ENCODE data around the gene ACSL1. TPM values are rescaled to one million over a fixed set of nuclear protein-coding genes. Genes with fewer than 3 reads are reported as not detected.

ACSL1 gene
- total RNA-seq, 1 experiment from 2014 or later = 12.5 TPM

DNA sequence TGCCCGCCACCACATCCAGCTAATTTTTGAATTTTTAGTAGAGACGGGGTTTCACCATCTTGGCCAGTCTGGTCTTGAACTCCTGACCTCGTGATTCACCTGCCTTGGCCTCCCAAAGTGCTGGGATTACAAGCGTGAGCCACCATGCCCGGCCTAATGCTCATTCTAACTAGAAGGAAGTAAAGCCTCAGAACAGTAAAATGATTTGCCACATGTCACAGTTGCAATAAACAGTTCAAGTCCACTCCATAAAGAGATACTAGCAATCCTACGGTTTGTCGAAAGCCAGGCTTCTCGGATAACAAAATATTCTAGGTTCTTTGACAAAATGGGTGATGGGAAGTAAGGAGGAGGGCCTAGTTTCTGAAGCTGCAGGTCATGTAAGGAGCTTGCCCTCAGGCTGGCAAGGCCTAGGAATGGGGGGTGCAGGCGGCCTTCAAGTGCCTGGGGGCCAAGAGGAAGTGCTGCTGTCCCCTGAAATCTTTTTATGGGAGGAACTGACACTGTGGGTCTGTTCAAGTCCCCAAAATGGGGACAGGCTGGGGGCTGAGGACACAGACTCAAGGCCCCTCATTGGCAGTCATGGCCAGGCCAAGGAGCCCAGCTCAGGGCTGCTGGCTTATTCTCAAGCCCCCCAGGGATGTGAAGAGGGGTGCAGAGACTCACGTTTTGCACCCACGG, 31.8 kb upstream of the ACSL1 start:
- no peak overlapping the region for H2AFZ ChIP-seq (ENCODE audit: low read depth, low read length, poor library complexity, severe bottlenecking)
- H3K4me1 ChIP-seq (ENCODE audit: control insufficient read depth in 1 of 2, insufficient read depth in 2 of 2, low read length in 2 of 2) = no peaks in the 10 kb centered on the region; a peak in 1 of 4 replicates
- H3K9me3 ChIP-seq (ENCODE audit: control insufficient read depth in 1 of 2, insufficient read depth in 1 of 2, low read depth in 1 of 2, low read length in 2 of 2) = no peaks in the 10 kb centered on the region
- CTCF ChIA-PET = no interaction called here
- intact Hi-C loops (cut with micrococcal nuclease) = no loop called here
- 0 out of 2 replicates have a peak, but pooled peaks cover 3% of the 10 kb centered on the region for H3K27me3 ChIP-seq (ENCODE audit: insufficient read depth, low read length)
- no peaks in the 10 kb centered on the region for H3K79me2 ChIP-seq (ENCODE audit: insufficient read depth, low read length)
- POLR2A ChIA-PET = no interaction called here
- DNase-seq (ENCODE audit: low read depth, low spot score) (no peak), ATAC-seq (no peak)
- RAD21 ChIA-PET (ENCODE audit: low non-redundant PET in 1 of 2, low total read pairs in 2 of 2, uncharacterized antibody in 2 of 2, unreplicated experiment in 2 of 2) = no interaction called here
- no peaks in the 10 kb centered on the region for H3K9me2 ChIP-seq (ENCODE audit: insufficient read depth)
- no peaks in the 10 kb centered on the region for H3K36me3 ChIP-seq (ENCODE audit: control insufficient read depth in 1 of 2, insufficient read depth in 2 of 2, low read length in 2 of 2)
- no peaks in the 10 kb centered on the region for H4K20me1 ChIP-seq (ENCODE audit: insufficient read depth)
- no TSS peak for BruUV-seq (replicated peaks)
- H3K9ac ChIP-seq (ENCODE audit: low read length) = no peak overlapping the region
- TF ChIP-seq TCF7L2 (IDR thresholded peaks at IDR 0.05; ENCODE audit: borderline replicate concordance, extremely low read depth, insufficient read depth, insufficient read length) = no peak
- H3K27ac ChIP-seq (ENCODE audit: low read depth, low read length) = no peak overlapping the region
- H3K4me3 ChIP-seq (replicated peaks in 1 of 2; ENCODE audit: low read depth in 1 of 2, low read length in 2 of 2) = no peak overlapping the region
- no peak overlapping the region for H3K4me2 ChIP-seq (ENCODE audit: low read length)

GRCh38 chr4:184856277-184856609, 30.5 kb upstream of the ACSL1 start:
- CTCF ChIA-PET = no interaction called here
- intact Hi-C loops (cut with micrococcal nuclease) = no loop called here

More at GRCh38 chr4:184856277-184856609, 30.5 kb upstream of the ACSL1 start:
- no peak overlapping the region for H3K4me3 ChIP-seq (replicated peaks in 1 of 2; ENCODE audit: low read depth in 1 of 2, low read length in 2 of 2)
- BruUV-seq (replicated peaks) = no TSS peak
- H3K27ac ChIP-seq (ENCODE audit: low read depth, low read length) = no peak overlapping the region
- no peaks in the 10 kb centered on the region for H3K9me3 ChIP-seq (ENCODE audit: control insufficient read depth in 1 of 2, insufficient read depth in 1 of 2, low read depth in 1 of 2, low read length in 2 of 2)
- no peaks in the 10 kb centered on the region for H3K79me2 ChIP-seq (ENCODE audit: insufficient read depth, low read length)
- H3K27me3 ChIP-seq (ENCODE audit: insufficient read depth, low read length) = 0 out of 2 replicates have a peak, but pooled peaks cover 3% of the 10 kb centered on the region
- H3K4me1 ChIP-seq (ENCODE audit: control insufficient read depth in 1 of 2, insufficient read depth in 2 of 2, low read length in 2 of 2) = no peaks in the 10 kb centered on the region; a peak in 1 of 4 replicates
- no peaks in the 10 kb centered on the region for H3K9me2 ChIP-seq (ENCODE audit: insufficient read depth)
- RAD21 ChIA-PET (ENCODE audit: low non-redundant PET in 1 of 2, low total read pairs in 2 of 2, uncharacterized antibody in 2 of 2, unreplicated experiment in 2 of 2) = no interaction called here
- ATAC-seq (no peak), DNase-seq (ENCODE audit: low read depth, low spot score) (no peak)
- no peak overlapping the region for H2AFZ ChIP-seq (ENCODE audit: low read depth, low read length, poor library complexity, severe bottlenecking)
- no peaks in the 10 kb centered on the region for H3K36me3 ChIP-seq (ENCODE audit: control insufficient read depth in 1 of 2, insufficient read depth in 2 of 2, low read length in 2 of 2)
- no peaks in the 10 kb centered on the region for H4K20me1 ChIP-seq (ENCODE audit: insufficient read depth)
- no peak overlapping the region for H3K4me2 ChIP-seq (ENCODE audit: low read length)
- POLR2A ChIA-PET = no interaction called here
- TF ChIP-seq EZH2 (IDR thresholded peaks at IDR 0.05) (no peak), CBX3 (IDR thresholded peaks at IDR 0.05; ENCODE audit: low read depth) (no peak), POLR2AphosphoS5 (IDR thresholded peaks at IDR 0.05; ENCODE audit: low read depth, low read length) (no peak), CEBPB (IDR thresholded peaks at IDR 0.05; ENCODE audit: low read depth) (no peak), FOSL1 (IDR thresholded peaks at IDR 0.05; ENCODE audit: low read depth) (no peak), SRF (IDR thresholded peaks at IDR 0.05; ENCODE audit: low read depth) (no peak), JUND (IDR thresholded peaks at IDR 0.05) (no peak), TCF7L2 (IDR thresholded peaks at IDR 0.05; ENCODE audit: borderline replicate concordance, extremely low read depth, insufficient read depth, insufficient read length) (no peak), ZFX (IDR thresholded peaks at IDR 0.05) (no peak), SP1 (IDR thresholded peaks at IDR 0.05; ENCODE audit: low read depth) (no peak), ATF3 (IDR thresholded peaks at IDR 0.05) (no peak), EZH2phosphoT487 (IDR thresholded peaks at IDR 0.05; ENCODE audit: borderline replicate concordance) (no peak)
- H3K9ac ChIP-seq (ENCODE audit: low read length) = no peak overlapping the region
